Gastrocnemius medialis (tissue), 4 donors: ENCODE data around the gene ARHGAP28. TPM values are rescaled to one million over a fixed set of nuclear protein-coding genes. Genes with fewer than 3 reads are reported as not detected.

Experiments
- ATAC-seq, 2 donors: fragments of 150-250 bp; one replicate each; pipeline ENCODE4 v1.9.1; 2016
- DNase-seq, 2 donors: peaks; one replicate each; pipeline ENCODE4 v3.0.0-alpha.2; 2019
- H3K27ac ChIP-seq, 4 donors: fragments of 200-600 bp; sonication (generic); 1 replicate in 1 of 4; 2 replicates in 3 of 4; pipeline ENCODE4 v1.5.1; 2016 to 2018; ENCODE audit warnings: mild to moderate bottlenecking in 2 of 4, moderate library complexity in 1 of 4
- H3K27me3 ChIP-seq, 3 donors: fragments of 200-600 bp; sonication (generic) in 2 of 3; 1 replicate in 1 of 3; 2 replicates in 2 of 3; pipeline versions ENCODE4 v1.5.1 to v1.6.0; 2016 to 2019; ENCODE audit warnings: mild to moderate bottlenecking in 1 of 3, moderate library complexity in 1 of 3
- H3K36me3 ChIP-seq, 2 donors: fragments of 200-600 bp; sonication (generic) in 1 of 2; one replicate each; pipeline ENCODE4 v1.5.1; 2017 to 2018
- H3K4me1 ChIP-seq, 2 donors: fragments of 200-600 bp; sonication (generic) in 1 of 2; one replicate each; pipeline ENCODE4 v1.5.1; 2016 to 2017; ENCODE audit warnings: mild to moderate bottlenecking in 2 of 2
- H3K4me3 ChIP-seq, 4 donors: fragments of 200-600 bp; sonication (generic) in 3 of 4; 1 replicate in 1 of 4; 2 replicates in 3 of 4; pipeline ENCODE4 v1.5.1; 2016 to 2019; ENCODE audit warnings: mild to moderate bottlenecking in 2 of 4
- H3K9me3 ChIP-seq, 3 donors: fragments of 200-600 bp; sonication (generic) in 2 of 3; 1 replicate in 1 of 3; 2 replicates in 2 of 3; pipeline ENCODE4 v1.5.1; 2016 to 2019
- CTCF ChIP-seq, 5 experiments: fragments of 450-650 bp in 3 of 5; fragments of 200-600 bp in 2 of 5; sonication (generic) in 2 of 5; IDR thresholded peaks in 4 of 5; conservative IDR thresholded peaks in 1 of 5; 1 replicate in 4 of 5; 2 replicates in 1 of 5; pipeline ENCODE4 v1.5.1; 2016 to 2019; ENCODE audit warnings: antibody characterized with exemption in 5 of 5, mild to moderate bottlenecking in 3 of 5, moderate library complexity in 3 of 5
- POLR2A ChIP-seq, 2 donors: fragments of 450-650 bp; IDR thresholded peaks; one replicate each; pipeline ENCODE4 v1.6.1; 2017; ENCODE audit warnings: antibody characterized with exemption in 2 of 2, mild to moderate bottlenecking in 2 of 2, moderate library complexity in 2 of 2
- in situ Hi-C, 4 donors: fragments of 200-750 bp; cut with MboI; loops; one replicate each; pipeline versions ENCODE4 v1.15.0 to v1.8.0; 2017; ENCODE audit warnings: low sequenced_read_pairs in 4 of 4
- intact Hi-C: fragments of 100-400 bp; cut with DNase I; formaldehyde crosslinking; loops from one replicate; pipeline ENCODE4 v1.15.1; 2023; ENCODE audit warnings: low total_unique reads
- total RNA-seq, 4 donors: library from RNA; depleted of rRNA; stranded (reverse); fragments of >200 nt; gene quantifications; one replicate each; pipeline versions ENCODE4 v1.1.0 to v1.2.3, GENCODE V29; 2016

The ARHGAP28 gene
- total RNA-seq, 4 donors from 2014 or later = 4.6 to 17.9 (median 6.2) TPM

GRCh38 chr18:6683112-6683876 is 46.2 kb upstream of the ARHGAP28 start:
- ATAC-seq = no peak

DNA sequence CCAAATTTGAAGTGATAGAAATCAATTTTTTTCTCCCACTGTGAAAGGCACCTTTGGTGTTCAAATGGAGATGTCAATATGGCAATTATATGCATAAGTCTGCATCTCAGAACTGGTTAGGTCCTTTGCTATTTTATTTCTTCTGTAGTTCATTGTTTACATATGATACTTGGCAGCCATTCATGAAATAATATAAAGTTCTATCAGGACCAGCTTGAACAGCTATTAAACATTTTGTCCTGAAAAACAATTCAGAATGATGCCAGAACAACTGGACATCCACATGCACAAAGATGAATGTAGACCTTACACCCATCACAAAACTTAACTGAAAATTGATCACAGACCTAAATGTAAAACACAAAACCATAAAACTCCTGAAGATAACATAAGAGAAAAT is 41.8 kb upstream of the ARHGAP28 start:
- H3K27ac ChIP-seq = no peak overlapping the region
- ATAC-seq (no peak), DNase-seq (no peak)
- intact Hi-C loops = no loop called here
- no peak for TF ChIP-seq CTCF (IDR thresholded peaks at IDR 0.05 in 4 of 5, conservative IDR thresholded peaks at IDR 0.05 in 1 of 5)
- TF ChIP-seq POLR2A (IDR thresholded peaks at IDR 0.05) = no peak
- in situ Hi-C loops = no loop called here
- H3K4me1 ChIP-seq = no peaks in the 10 kb centered on the region
- no peaks in the 10 kb centered on the region for H3K9me3 ChIP-seq
- H3K36me3 ChIP-seq = no peaks in the 10 kb centered on the region
- no peak overlapping the region for H3K4me3 ChIP-seq
- H3K27me3 ChIP-seq = no peaks in the 10 kb centered on the region

More at GRCh38 chr18:6683112-6683876, 46.2 kb upstream of the ARHGAP28 start:
- TF ChIP-seq POLR2A (IDR thresholded peaks at IDR 0.05) (no peak), CTCF (IDR thresholded peaks at IDR 0.05 in 4 of 5, conservative IDR thresholded peaks at IDR 0.05 in 1 of 5) (no peak)
- no peaks in the 10 kb centered on the region for H3K27me3 ChIP-seq
- H3K9me3 ChIP-seq = no peaks in the 10 kb centered on the region
- no peak overlapping the region for H3K4me3 ChIP-seq
- H3K4me1 ChIP-seq = no peaks in the 10 kb centered on the region
- H3K27ac ChIP-seq = no peak overlapping the region
- in situ Hi-C loops (no loop called here), intact Hi-C loops (no loop called here)
- H3K36me3 ChIP-seq = no peaks in the 10 kb centered on the region
- no peak for DNase-seq

- H3K4me3 ChIP-seq = no peak overlapping the region
- ATAC-seq = no peak
- no peaks in the 10 kb centered on the region for H3K4me1 ChIP-seq
- H3K27me3 ChIP-seq = no peaks in the 10 kb centered on the region
- H3K27ac ChIP-seq = no peak overlapping the region
- no peak for DNase-seq
- intact Hi-C loops (no loop called here), in situ Hi-C loops (loop anchor here in 1 of 4 donors (25.0 kb wide), 1 partner anchor 103 kb away; no protein-coding TSS in a partner anchor)
- no peaks in the 10 kb centered on the region for H3K36me3 ChIP-seq
- no peaks in the 10 kb centered on the region for H3K9me3 ChIP-seq
- TF ChIP-seq CTCF (IDR thresholded peaks at IDR 0.05 in 4 of 5, conservative IDR thresholded peaks at IDR 0.05 in 1 of 5) = no peak
- TF ChIP-seq POLR2A (IDR thresholded peaks at IDR 0.05) = no peak
These were observed 20.6 kb upstream of the ARHGAP28 start for GRCh38 chr18:6708890-6709289.

GRCh38 chr18:6711467-6711866 is 18.0 kb upstream of the ARHGAP28 start:
- ATAC-seq = no peak
- intact Hi-C loops = no loop called here
- no peaks in the 10 kb centered on the region for H3K9me3 ChIP-seq
- H3K36me3 ChIP-seq = no peaks in the 10 kb centered on the region
- no peak overlapping the region for H3K27ac ChIP-seq
- DNase-seq = no peak
- no peaks in the 10 kb centered on the region for H3K4me1 ChIP-seq
- in situ Hi-C loops = loop anchor here in 1 of 4 donors (25.0 kb wide), 1 partner anchor 101 kb away; no protein-coding TSS in a partner anchor
- H3K27me3 ChIP-seq = no peaks in the 10 kb centered on the region
- H3K4me3 ChIP-seq = no peak overlapping the region
- TF ChIP-seq CTCF (IDR thresholded peaks at IDR 0.05 in 4 of 5, conservative IDR thresholded peaks at IDR 0.05 in 1 of 5) (no peak), POLR2A (IDR thresholded peaks at IDR 0.05) (no peak)
